HUDEP-2 (cell line): Measurements from ENCODE around the gene NPAS4.

Experiments used
- DNase-seq, 76 experiments: peaks; one replicate each; lab custom pipeline; 2025; ENCODE audit not compliant: unreplicated experiment in 76 of 76; lab: John Stamatoyannopoulos, UW

The NPAS4 gene

DNA sequence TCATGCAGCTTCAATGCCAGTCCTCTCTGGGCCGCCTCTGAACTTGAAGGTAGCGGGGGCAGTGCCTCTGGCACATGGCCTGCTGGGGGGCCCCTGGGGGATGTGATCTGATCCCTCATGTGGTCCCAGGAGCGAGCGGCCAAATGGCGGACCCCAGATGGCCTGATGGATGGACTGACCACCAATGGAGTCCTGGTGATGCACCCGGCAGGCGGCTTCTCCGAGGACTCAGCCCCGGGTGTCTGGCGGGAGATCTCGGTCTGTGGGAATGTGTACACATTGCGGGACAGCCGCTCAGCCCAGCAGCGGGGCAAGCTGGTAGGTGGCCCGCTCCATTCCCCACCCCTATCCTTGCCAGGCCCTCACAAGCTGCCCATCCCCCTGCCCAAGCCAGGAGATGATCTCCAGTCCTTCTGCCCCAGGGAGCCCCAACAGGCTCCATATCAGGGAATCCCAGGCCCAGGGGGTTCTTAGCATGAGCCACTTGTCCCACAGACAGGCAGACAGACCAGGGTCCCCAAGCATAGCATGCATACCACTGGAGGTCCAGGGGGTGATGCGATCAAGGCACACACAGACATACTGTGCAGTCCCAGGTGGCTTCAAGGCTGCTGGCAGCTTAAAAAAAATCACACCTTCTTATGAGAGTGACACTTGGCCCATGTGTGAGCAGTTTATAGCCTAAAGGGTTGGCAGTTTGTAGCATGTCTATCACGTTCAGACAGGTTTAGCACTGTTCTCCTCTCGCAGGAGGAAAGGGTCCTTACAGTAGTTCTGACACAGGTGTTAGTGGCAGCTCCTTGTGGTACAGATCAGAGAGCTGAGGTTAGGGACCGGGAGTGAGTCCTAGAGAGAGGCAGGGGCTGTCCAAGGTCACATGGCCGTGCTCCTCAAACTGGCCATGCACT is 53.0 kb downstream of the NPAS4 start:
- DNase-seq, result no peak

- no peak for DNase-seq
Measured at GRCh38 chr11:66475349-66476172, 54.7 kb downstream of the NPAS4 start.
